ENCODE results near the gene CRB1.

Gene CRB1

DNA sequence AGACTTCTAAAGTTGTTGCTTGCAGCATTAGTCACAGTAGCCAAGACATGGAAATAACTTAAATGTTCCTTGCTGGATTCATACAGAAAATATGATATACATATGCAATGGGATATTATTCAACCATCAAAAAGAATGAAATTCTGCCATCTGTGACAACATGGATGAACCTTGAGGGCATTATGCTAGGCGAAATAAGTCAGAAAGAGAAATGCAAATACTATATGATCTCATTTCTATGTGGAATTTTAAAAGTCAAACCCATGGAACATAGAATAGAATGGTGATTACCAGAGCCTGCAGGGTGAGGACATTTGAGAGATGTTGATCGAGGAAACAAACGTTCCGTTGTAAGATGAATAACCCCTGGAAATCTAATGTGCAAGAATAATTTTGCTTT, 43.0 kb downstream of the CRB1 start:
- TF ChIP-seq, protein P1, sequence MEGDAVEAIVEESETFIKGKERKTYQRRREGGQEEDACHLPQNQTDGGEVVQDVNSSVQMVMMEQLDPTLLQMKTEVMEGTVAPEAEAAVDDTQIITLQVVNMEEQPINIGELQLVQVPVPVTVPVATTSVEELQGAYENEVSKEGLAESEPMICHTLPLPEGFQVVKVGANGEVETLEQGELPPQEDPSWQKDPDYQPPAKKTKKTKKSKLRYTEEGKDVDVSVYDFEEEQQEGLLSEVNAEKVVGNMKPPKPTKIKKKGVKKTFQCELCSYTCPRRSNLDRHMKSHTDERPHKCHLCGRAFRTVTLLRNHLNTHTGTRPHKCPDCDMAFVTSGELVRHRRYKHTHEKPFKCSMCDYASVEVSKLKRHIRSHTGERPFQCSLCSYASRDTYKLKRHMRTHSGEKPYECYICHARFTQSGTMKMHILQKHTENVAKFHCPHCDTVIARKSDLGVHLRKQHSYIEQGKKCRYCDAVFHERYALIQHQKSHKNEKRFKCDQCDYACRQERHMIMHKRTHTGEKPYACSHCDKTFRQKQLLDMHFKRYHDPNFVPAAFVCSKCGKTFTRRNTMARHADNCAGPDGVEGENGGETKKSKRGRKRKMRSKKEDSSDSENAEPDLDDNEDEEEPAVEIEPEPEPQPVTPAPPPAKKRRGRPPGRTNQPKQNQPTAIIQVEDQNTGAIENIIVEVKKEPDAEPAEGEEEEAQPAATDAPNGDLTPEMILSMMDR (IDR thresholded peaks at IDR 0.05; ENCODE audit: low read depth, low read length) = no peak
- Histone ChIP-seq H3K27me3 (ENCODE audit: insufficient read depth, low read depth, severe bottlenecking) (no peaks in the 10 kb centered on the region), H3K27ac (no peak overlapping the region), H3K4me3 (ENCODE audit: low read depth, low read length) (no peak overlapping the region), H3K36me3 (no peaks in the 10 kb centered on the region), H3K9me3 (ENCODE audit: severe bottlenecking) (peaks cover 3% of the 10 kb centered on the region)
- no peak for DNase-seq

DNA sequence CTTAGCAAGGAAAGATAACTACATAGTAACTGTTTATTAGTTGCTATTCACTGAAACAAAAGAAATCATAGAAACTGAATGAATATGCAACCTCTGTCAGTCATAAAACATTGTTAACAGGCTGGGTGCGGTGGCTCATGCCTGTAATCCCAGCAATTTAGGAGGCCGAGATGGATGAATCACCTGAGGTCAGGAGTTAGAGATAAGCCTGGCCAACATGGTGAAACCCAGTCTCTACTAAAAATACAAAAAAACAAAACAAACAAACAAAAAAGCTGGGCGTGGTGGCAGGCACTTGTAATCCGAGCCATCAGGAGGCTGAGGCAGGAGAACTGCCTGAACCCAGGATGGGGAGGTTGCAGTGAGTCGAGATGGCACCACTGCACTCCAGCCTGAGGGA, 44.1 kb downstream of the CRB1 start:
- Histone ChIP-seq H3K36me3 (no peaks in the 10 kb centered on the region), H3K27me3 (ENCODE audit: insufficient read depth, low read depth, severe bottlenecking) (no peaks in the 10 kb centered on the region), H3K4me3 (ENCODE audit: low read depth, low read length) (no peak overlapping the region), H3K27ac (no peak overlapping the region), H3K9me3 (ENCODE audit: severe bottlenecking) (peaks cover 3% of the 10 kb centered on the region)
- DNase-seq = no peak
- TF ChIP-seq, protein P1 (IDR thresholded peaks at IDR 0.05; ENCODE audit: low read depth, low read length) = no peak

DNA sequence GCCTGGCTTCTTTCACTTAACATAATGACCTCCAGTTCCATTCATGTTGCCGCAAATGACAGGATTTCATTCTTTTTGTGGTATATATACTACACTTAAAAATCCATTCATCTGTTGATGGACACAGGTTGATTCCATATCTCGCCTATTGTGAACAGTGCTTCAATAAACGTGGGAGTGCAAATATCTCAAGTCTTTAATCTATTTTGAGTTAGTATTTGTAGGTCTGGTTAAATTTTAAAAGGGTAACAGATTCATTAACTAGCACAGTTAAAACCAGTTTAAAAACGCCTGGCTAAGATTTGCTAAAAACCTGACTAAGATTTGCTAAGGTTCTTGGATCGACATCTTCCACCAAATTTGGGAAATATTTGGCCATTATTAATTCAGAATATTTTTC, 45.7 kb downstream of the CRB1 start:
- no peaks in the 10 kb centered on the region for H3K9me3 ChIP-seq (ENCODE audit: severe bottlenecking)
- no peak overlapping the region for H3K4me3 ChIP-seq (ENCODE audit: low read depth, low read length)
- H3K36me3 ChIP-seq = no peaks in the 10 kb centered on the region
- no peak overlapping the region for H3K27ac ChIP-seq
- DNase-seq = no peak
- no peaks in the 10 kb centered on the region for H3K27me3 ChIP-seq (ENCODE audit: insufficient read depth, low read depth, severe bottlenecking)
- TF ChIP-seq, protein P1 (IDR thresholded peaks at IDR 0.05; ENCODE audit: low read depth, low read length) = no peak

DNA sequence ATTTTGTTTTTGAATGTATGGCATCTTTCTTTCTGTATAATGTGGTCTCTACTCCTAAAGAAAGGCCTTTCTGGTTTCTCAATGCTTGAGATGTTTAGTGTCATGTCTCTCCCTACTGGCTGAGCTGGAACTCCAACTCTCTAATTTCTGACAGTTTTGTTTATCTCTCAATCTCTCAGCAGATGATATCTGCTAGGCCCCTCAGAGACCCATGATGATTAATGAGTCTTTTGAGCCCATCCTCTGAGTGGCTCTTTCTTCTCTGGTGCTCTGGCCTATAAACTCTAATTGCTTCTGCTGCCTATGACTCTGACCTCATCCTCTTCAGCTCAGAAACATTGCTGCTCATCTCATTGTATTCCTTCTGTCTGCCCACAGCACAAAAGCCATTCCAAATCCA, 46.6 kb downstream of the CRB1 start:
- TF ChIP-seq, protein P1 (IDR thresholded peaks at IDR 0.05; ENCODE audit: low read depth, low read length) = peak; percentile 42; the same call in 1 of the 2 replicates
- Histone ChIP-seq H3K4me3 (ENCODE audit: low read depth, low read length) (no peak overlapping the region), H3K27me3 (ENCODE audit: insufficient read depth, low read depth, severe bottlenecking) (no peaks in the 10 kb centered on the region), H3K36me3 (no peaks in the 10 kb centered on the region), H3K27ac (no peak overlapping the region), H3K9me3 (ENCODE audit: severe bottlenecking) (no peaks in the 10 kb centered on the region)
- no peak for DNase-seq

DNA sequence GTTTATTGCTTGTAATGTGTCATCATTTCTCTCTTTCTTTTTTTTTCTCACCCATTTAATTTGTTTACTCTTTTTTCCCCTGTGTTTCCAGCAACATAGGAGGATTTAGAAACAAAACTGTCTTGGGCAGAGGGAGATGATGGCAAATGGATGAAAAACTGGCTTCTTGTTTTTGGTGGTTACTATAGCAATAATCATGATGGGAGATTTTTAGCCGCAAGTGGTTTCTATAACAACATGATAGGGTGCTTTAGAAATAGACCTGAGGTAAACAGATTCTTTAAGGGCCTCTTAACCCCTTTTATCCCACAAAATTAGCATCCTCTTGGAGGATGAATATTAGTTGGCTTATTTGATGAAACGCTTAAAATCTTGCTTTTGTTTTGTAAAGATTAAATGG, 51.6 kb downstream of the CRB1 start:
- no peak for DNase-seq
- Histone ChIP-seq H3K27ac (no peak overlapping the region), H3K27me3 (ENCODE audit: insufficient read depth, low read depth, severe bottlenecking) (no peaks in the 10 kb centered on the region), H3K4me3 (ENCODE audit: low read depth, low read length) (no peak overlapping the region), H3K9me3 (ENCODE audit: severe bottlenecking) (no peaks in the 10 kb centered on the region), H3K36me3 (no peaks in the 10 kb centered on the region)
- TF ChIP-seq, protein P1 (IDR thresholded peaks at IDR 0.05; ENCODE audit: low read depth, low read length) = no peak

DNA sequence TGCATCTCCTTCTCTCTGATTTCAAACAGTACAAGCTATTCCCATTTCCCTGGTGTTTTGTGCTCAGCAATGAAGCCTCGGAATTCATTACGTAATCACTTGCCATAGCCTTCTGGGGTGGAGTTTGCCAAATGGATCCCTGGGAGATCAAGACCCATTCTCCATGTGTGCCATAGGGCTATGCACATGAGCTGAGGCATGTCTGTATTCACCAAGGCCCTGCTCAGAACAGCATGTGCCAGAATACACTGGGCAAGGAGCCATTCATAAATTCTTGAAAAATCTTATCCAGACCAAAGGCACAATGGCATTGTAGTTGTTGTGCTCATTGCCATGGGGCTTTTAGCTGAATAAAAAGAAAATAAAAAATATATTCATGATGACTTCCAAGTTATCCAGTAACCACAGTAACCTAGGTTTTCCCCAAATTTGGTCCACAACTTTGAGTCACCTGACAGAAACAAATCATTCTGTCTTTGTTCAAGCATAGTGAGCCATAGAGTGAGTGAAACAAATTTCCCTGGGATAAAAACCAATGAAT, 53.0 kb downstream of the CRB1 start:
- TF ChIP-seq, protein P1 (IDR thresholded peaks at IDR 0.05; ENCODE audit: low read depth, low read length) = no peak

More for the DNA sequence above, 53.0 kb downstream of the CRB1 start:
- H3K27ac ChIP-seq = no peak overlapping the region
- H3K27me3 ChIP-seq (ENCODE audit: insufficient read depth, low read depth, severe bottlenecking) = no peaks in the 10 kb centered on the region
- no peaks in the 10 kb centered on the region for H3K36me3 ChIP-seq
- no peak for DNase-seq
- no peaks in the 10 kb centered on the region for H3K9me3 ChIP-seq (ENCODE audit: severe bottlenecking)
- no peak overlapping the region for H3K4me3 ChIP-seq (ENCODE audit: low read depth, low read length)

Data from WERI-Rb-1 (cell line).